DLD1 (cell line): ENCODE measurements around the gene ZFYVE28.

Source experiments
- in situ Hi-C: cut with HindIII; loops from 2 replicates; pipeline ENCODE4 v1.10.0; 2017; ENCODE audit warnings: low sequenced_read_pairs

The ZFYVE28 gene

DNA sequence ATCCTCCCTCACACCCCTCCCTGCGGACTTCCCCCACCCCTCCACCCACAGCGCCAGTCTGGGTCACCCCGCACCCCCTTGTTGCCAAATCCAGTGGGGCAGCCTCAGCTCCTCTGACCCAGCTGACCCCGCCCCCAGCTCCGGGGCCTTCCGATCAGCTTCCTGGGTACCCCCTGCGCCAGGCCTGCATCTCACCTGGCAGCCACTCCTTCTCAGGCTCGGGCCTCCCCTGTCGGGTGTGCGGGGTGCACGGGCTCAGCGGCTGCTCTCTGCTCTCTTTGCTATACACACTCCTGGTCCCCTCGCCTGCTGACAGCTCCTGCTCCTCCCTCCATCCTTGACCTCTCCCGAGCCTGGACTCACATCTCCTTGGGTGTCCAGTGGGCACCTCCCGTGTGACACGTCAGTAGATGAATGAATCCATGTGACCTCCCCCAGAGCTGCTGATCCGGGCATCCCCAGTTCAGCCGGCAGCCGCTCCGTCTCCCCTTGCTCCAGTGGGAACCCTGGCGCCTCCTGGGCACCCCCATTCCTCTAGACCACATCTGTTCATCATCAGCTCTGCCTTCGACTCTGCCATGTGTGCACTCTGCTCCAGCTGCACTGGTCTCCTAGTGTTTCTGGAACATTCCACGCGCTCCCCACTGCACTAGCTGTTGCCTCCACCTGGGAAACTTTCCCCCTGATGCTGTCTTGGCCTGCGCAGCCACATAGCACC lies 10.2 kb upstream of the ZFYVE28 start:
- in situ Hi-C loops = no loop called here

DNA sequence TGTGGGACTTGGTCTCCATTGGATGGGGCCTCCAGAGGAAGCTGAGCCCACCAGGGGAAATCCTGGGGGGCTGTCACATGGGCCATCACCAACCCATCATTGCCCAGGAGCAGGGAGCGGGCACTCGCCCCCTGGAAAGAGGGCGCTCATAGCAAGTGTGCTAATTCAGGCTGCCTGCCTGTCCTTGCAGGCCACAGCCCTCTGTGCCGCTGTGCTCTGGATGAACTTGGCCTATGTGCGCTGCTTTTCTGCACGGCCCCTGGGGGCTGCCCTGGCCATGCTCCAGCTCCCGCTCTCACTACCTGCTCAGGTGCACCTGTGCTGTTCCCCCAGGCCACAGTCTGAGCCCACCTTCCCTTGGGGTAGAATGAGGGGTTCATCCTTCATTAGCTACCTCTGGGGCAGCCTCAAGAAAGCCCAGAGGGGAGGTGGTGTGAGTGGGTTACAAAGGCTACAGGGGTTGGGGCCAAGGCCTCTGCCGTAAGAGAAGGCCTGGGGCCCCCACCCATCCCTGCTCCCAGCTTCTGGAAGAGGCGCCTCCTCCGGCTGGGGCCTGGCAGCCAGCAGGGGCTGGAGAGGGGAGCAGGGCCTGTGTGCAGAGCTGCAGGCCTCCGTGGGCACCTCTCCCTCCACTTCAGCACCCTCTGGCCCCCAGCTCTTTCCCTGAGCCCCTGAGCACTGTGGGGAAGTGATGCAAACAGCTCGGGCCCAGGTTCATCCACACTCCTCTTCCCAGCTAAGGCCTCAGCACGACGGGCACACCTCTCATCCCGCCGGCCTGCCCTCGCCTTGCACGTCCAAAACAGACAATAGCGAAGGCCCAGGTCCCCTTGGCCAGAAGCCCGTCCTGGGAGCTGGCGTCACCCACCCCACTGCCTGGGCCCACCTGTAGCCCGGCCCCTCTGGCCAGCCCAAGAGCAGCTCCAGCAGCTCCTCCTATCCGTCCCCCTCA lies 9.2 kb upstream of the ZFYVE28 start:
- in situ Hi-C loops = no loop called here

DNA sequence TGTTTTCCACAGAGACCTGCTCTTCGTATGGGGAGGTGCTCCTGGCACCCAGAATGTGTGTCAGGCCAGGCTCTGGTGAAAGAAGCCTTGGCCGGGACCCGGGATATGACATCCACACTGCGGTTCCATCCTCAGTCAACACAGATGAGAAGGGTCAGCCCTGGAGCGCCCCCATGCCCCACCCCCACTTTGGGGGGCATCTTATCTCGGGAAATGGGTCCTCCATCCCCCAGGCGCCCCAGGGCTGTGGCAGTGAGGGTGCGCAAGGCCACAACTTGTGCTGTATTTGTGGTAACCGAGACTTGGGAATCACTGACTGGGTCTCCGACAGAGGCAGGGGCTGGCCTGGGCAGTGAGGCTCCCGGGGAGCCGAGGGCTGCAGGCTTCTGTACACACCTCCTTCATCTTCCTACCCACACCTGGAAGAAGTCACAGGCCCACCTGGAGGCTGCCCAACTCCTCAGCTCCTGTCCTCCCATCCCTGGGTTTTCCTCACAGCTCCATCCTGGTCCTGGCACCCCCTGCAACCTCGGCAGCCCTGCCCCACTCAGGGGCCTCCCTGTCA lies 8.3 kb upstream of the ZFYVE28 start:
- in situ Hi-C loops = no loop called here

DNA sequence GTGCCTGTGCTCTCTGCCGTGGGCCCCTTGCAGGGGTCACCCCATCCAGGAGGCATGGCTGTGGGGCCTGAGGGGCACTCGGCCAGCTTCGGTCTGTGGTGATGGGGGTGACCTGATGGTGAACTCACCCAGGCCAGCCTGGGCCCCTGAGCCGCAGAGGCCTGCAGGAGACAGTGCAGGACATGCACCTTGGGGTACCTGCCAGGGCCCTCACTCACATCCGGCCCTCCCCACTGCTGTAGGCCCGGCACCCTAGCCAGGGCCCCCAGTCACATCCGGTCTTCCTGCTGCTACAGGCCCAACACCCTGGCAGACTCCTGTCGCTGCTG lies 7.6 kb upstream of the ZFYVE28 start:
- in situ Hi-C loops = no loop called here

DNA sequence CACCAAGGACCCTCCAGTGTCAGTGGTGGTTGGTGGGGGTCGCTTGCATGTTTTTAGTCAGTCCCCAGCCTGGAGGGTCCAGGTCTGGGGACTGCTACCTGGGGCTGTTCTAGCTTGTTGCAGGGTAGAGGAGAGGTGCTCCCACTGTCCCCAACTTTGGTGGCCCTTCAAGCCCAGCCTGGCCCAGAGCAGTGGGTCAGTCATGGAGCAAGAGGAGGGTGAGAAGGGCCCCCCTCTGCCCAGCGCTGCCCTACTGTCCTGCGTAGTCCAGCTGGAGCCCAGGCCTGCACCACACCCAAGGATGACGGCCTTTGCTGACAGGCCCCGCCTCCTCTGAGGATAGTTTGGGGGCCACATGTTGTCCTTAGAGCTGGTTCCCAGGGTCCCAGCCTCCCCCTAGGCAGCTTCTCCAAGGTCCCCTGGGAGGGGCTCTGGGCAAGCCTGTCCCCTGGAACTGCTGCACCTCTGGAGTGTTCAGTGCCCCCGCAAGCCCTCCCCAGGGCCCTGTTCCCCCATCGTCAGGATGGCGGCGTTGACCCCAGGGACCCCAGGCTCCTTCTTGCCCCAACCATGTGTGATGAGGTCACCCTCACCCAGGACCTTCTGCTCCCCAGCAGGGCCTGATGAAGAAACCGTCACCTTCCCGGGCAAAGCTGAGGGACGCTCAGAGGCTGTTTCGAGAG lies 7.1 kb upstream of the ZFYVE28 start:
- in situ Hi-C loops = no loop called here

DNA sequence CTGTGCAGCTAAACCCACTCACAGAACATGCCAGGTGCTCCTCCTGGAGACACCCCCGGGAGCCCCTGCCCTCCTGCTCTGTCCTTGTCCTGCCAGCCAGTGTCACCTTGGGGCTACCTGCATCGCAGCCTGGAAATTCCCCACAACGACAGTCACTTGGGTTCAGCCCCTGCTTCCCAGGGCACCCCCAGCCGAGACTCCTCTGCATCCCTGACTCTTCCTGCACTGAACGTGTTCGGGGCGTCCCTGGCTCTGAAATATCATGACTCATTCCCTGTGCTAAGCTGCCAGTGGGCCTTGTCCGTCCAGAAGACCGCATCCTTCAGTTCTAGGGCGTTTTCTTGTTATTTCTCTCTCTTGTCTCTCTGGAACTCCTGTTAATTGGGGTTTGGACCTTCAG lies 6.1 kb upstream of the ZFYVE28 start:
- in situ Hi-C loops = no loop called here

DNA sequence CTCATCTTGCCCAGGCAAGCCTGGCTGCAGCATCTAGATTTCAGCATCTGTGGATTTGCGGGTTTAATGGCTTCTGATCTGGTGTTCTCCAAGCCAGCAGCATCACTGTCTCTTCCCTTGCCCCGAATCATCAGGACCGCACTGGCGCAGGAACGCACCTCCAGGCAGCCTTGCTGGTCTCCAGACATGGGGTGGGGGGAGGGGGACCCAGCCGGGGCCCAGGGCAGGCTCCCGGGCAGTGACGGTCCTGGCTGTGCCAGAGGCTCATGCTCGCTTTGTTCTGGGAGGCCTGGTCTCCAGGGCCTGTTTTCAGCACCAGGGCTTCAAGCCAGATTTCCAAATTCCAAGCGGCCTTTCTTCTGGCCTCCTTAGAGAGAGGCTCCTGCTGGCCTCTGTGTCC lies 5.2 kb upstream of the ZFYVE28 start:
- in situ Hi-C loops = no loop called here

DNA sequence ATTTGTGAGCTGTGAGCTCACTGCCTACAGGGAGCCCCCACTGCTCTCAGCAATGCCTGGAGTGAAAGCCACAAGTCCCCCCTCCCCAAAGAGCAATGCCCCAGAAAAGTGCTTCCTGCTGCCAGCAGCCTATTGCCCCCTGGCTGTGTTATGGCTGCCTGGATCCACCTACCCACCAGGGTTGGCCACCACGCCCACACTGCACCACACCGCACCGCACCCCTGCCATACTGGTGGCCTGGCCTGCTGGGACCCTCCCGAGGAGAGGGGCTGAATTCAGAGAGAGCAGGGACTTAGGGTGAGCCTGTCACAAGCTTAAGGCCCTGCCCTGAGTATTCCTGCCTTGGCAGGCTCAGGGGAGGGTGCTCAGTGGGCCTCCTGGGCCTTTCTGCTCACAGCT lies 4.6 kb upstream of the ZFYVE28 start:
- in situ Hi-C loops = no loop called here

DNA sequence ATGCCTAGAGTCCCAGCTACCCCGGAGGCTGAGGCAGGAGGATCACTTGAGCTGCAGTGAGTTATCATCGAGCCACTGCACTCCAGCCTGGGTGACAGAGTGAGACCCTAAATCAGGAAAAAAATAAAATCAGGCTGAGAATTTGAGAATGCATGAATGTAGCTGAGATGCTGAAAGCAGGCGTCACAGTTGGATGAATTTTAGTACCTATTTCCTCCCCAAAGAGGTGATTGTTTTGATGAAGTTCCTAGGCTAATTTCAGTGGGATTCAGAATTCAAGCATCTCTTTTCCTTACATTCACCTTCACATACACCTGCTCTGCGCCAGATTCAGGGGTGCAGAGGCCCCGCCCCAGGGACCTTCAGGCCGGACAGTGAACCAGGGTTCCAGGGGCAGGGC lies 3.5 kb upstream of the ZFYVE28 start:
- in situ Hi-C loops = no loop called here

DNA sequence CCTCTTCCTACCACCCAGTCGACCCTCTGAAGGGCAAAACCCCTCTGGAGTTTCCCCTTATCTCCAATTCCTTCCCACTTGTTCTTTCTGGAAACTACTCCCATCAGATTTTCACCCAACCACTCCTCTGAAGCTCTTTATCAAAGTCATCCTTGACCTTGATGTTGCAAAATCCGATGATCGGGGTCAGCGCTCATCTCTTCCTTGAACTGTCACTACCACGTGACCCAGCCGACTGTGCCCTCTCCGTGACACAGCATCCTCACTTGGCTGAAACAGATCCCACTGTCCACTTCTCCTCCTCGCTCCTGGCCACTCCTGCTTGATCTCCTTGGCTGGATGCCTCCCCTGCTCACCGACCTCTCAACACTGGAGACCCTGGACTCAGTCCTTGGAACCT lies 1.4 kb upstream of the ZFYVE28 start:
- in situ Hi-C loops = no loop called here

DNA sequence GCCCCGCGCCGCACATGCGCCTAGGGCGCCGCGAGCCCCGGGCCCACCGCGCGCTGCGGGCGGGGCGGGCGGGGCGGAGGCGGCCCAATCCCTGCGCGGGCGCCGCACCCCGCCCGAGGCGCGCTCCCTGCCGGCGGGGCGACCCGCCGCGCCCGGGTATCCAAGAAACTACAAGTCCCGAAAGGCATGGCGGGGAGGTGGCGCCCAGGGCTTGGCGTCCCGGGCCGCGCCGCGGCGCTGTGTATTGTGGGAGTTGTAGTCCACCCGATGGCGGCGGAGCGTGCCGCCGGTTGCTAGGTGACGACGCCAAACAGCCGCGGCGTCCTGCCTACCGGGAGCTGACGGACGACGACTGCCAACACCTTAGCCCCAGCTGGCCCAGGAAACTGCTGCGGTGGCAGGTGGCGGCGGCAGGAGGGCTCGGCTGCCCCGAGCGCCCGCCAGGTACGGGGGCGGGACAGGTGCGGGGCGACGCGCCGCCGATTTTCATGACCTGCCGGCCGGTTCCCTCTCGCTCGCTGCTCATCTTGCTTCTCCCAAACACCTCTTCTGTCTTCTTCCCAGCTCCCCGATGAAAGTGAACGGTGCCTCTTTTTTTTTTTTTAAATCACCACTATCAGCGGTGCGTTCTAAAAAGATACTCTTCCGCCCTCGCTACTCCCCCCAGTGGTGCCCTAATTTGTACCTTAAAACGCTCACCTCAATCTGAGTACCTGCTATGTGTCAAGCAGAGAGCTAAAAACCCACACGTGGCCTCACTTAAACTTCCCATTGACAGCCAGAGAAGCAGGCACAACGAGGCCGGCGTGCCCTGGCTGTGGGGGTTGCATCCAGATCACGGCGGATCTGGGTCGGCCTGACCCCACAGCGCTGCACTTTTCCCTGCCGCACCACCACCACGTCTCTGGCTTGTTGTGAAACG lies 466 bp upstream of the ZFYVE28 start, which contains the start of gene CFAP99:
Gene CFAP99, plus strand, starts transcription at position 306 of the 922 bp plus-strand sequence.
- in situ Hi-C loops = no loop called here

DNA sequence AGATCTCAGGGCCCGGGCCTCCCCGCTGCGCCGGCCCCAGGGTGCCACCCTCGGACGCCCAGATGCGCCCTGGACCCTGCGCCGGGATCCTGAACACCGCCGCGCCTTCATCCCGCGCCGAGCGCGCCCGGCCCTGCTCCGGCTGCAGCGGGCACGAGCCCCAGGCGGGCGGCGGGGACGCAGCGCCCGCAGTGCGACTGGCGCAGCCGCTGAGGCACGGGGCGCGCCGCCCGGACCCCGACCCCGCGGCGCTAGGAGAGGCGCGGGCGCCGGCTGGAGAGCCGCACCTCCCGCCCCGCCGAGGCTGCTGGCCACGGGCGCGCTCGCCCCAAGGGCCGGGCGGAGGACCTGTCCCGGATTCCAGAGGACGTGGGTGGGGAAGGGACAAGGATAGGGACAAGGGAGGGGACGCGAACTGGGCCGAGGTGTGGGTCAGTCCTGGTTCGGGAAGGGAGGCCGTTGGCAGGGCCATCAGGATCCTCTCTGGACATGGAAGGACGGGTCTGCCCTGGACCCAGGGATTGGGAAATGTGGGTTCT lies 1.1 kb downstream of the ZFYVE28 start:
- in situ Hi-C loops = no loop called here

DNA sequence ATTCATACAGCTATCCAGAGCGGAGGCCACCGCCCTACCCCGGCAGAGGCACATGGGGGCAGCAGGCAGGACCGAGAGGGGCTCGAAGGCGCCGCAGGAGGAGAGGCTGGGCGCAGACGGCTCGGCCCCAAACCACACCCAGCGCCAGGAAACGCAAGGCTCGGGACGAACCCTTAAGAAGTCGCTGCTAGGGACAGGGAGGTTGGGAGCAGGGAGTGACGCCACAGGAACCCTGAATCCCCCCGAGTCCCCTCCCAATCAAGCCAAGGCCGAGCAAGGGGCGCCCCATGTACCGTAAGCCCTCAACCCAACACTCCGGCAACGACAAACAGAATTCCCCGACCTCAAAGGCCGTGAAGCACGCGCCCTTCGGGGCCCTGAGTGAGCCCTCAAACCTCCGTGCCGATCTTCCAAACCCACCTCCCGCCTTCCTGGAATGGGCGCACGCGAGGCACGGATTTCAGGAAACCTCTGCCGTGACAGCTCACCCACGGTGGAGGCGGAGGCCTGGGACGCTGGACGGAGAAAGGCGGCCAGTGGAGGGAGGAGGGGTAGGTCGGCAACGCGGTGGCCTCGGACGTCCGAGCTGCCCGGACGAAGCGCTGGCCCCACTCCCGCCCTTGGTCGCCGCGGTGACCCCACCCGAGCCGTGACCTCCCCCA lies 1.8 kb downstream of the ZFYVE28 start:
- in situ Hi-C loops = no loop called here

DNA sequence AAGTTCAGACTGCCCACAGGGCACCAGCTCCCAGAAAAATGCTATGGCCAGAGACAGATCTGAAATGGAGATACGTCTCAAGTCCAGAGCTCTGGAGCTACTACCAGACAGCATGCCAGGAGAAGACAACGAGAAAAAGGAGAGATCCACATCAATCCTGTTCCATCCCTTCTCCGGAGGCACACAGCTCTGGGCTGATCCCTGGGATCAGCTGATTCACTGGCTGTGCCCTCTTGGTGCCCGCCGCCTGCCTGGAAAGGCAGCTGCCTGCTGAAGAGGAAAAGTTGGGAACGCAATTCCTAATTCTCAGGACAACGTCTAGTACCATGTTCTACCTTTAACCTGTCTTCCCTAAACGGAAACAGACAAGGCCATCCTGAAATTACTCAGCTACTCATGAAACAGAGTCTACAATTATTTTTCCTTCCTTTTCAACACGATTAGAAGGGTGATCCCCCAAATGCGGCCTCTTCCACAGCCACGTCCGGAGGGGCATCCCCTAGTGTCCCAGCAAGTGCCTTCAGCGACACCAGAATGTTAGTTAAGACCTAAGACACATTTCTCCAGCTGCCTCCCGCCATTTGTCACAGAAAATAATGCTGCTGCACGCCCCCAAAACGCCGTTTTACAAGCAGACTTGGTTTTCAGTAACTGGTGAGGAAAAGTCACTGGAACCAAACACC lies 2.4 kb downstream of the ZFYVE28 start:
- in situ Hi-C loops = no loop called here

DNA sequence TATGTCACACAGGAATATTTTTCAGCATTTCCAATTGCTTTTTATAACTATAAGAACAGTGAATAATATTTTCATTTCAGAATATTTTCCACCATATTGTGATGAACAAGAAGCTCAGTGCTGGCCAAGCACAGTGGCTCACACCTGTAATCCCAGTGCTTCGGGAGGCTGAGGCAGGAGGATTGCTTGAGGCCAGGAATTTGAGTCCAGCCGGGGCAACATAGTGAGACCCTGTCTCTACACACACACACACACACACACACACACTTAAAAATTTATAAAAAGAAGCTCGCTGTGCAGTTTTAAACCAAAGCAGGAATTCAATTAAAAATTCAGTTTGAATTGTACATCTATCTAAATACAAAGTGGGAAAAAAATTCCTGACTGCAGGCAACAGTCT lies 3.2 kb downstream of the ZFYVE28 start:
- in situ Hi-C loops = no loop called here

DNA sequence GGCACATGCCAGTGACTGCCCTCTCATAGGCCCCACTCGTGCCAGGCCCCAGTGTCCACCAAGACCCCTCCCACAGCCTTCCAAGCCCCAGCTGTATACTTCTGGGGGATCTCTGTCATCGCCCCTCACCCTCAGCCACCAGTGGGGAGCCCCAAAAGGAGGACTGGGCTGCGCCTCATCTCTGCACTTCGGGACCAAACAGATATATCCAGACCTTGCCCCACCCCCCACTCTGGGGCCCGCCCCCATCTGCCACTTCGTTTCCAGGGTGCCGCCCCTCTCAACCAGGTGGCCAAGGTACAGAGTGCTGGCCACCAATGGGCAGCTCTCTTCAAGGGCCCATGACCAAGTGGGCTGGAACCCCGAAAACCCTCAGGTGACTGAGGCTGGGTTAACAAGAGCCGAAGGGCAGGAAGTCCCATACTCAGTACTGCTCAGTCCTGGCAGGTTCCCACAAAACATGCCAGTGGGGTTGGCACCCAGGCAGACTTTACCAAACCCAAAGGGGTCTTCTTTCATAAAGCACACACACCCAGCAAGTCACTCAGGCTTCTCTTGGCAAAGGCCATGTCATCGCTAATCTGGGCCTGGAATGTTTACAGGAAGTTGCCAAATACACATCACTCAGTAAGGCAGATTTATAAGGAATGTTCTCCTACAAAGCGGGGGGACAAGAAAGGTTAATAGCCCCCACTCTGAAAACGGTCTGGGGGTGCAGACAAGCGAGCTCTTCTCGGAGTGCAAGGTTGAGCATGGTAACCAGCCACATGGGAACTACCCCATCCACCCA lies 4.4 kb downstream of the ZFYVE28 start:
- in situ Hi-C loops = no loop called here

DNA sequence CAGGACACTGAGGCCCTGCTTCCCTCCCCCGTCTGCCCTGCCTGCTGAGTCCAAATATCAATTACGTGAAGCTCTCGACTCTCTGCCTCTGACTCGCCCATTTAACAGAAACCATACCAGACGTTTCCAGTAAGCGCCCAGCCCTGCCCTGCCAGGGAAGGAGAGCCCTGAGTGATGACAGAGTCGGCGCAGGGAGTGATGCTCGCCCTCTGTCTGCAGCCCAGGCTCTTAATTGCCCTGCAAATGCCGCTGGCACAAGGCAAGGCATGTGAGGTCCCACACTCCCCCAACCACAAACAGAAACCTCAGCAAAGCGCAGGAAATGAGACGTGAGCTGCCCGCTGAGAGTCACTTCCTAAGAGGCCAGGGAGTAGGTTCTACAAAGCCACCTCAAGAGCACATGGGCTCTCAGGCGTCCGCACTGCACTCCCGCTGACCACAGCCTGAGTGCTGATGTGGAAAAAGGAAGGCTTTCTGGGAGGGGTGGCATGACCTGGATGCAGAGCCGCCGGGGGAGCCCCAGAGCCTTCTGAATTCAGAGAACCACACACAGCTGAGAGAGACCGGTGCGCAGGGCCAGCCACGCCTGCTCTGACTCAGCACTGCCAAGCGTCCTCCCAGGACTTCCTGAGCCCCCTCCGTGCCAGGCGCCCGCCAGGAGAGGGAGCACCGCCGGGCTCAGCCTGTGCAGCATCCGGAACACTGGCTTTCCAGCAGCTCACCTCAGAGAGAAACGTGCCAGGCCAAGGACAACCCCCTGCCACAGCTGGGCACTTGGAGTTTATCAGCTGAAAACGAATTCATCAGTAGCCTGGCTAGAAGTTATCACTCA lies 5.3 kb downstream of the ZFYVE28 start:
- in situ Hi-C loops = no loop called here
